GM19043 (cell line): ENCODE measurements around the gene LRCH4.
"Not testable (repeated sequence)": the region's sequence is repeated elsewhere in the genome, so short reads cannot be mapped to it uniquely, and the experiment has no call there.

Source experiments
- ATAC-seq: cut with Tn5 transposase; IDR thresholded peaks from one replicate; pipeline ENCODE4 v1.9.1; 2021; ENCODE audit warnings: low read depth; ENCODE audit not compliant: unreplicated experiment

The LRCH4 gene

DNA sequence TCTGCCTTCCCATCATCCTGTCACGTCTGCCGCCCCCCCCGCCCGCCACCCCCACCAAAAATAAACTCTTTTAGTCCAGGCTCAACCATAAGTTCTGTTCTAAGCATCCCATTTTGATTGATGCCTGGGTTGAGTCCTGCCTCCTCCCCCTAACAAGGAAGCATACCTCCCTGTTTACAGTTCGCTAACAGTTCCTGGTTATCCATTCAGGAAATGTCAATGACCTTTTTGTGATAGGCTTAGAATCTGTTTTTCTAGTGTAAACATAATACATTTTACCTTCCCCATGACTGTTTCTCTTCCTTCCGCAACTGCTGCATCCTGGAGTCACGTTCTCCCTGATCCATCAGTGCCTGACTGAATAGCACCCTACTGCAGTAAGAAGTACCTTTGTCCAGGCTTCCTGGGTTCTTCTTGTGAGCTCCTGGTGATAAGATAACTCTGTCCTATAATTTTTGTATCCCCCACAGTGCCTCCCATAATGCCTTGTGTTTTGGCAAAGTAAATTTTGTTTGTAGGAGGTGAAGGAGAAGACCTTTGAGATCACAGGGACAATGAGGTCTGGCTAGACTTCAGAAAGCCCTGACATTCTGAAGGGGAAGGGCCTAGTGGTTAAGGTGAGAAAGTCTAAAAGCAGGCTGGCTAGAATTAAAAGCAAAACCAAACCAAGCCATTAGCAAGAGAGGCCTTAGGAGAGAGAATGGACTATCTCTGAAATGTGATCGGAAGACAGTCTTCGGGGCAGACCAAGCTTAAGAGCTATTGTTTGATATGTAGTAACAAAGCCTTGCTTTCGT lies 39.6 kb downstream of the LRCH4 start:
- ATAC-seq, result peak; percentile 51

DNA sequence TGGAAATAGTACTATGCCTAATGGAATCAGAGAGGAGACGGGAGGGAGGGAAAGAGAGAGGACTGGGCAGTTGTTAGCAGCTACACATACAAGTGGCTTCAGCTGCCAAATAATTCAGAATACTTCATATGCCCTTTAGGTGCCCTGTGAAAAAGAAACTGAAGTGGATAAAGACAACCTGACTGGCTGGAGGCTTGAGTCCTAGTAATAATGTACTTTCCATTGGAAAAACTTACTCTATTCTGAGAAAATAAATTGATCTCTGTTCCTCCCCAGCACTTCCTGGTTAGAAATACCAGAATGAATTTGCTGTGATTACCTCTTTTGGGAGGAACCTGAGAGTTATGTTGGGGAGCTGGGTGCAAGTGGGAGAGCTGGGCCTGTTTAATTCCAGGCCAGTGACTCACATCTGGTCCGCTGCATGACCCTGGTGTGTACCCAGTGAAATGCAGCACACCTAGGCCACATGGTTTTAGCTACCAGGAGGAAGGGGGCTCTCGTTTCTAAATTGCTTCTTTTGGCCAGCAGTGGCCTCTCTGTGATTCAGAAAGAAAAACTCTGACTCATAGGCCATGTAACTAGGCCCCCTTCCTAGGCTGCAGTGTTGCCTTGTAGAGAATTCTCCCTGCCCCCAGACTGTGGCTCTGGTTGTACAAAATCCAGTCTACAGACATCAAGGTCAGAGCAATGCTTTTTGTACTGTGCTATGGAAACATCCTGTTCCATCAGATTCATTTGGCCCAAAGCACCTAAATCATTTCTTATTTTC lies 40.4 kb downstream of the LRCH4 start:
- ATAC-seq, result peak; percentile 49

DNA sequence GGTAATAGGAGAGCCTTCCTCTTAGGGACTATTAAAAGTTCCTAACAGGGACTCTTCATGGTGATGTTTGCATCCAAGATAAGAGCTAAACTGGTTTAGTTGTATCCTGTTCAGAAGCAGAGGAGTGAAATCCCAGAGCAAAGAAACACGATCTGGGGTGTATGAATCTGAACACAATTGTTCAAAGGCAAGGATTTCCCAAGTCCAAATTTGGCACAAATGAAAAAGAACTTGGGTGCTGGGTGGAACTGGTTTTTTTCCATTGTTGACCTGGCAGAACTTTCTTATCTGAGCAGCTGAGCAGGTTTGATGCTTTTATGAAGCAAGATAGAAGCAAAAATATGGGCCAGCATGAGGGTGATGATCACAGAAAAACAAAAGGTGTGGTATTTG lies 41.0 kb downstream of the LRCH4 start:
- ATAC-seq, result no peak

DNA sequence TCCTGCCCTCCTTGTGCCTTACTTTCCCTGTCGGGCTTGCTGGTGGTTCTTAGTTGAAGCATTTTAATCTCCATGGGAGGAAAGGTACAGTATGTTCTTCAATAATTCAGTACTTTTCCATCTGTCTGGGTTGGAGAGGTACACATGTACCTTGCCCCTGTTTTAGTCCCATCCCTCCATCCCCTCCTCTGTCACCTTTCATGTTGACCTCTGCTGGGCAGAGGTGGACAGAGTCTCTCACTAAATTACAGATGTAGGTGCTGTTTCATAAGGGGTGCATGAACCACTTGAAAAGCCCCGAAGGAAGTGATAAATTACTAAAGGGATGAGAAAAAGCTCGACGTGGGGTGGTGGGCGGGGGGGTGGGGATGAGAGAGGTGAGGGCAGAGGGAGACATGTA lies 41.5 kb downstream of the LRCH4 start:
- ATAC-seq, result no peak

DNA sequence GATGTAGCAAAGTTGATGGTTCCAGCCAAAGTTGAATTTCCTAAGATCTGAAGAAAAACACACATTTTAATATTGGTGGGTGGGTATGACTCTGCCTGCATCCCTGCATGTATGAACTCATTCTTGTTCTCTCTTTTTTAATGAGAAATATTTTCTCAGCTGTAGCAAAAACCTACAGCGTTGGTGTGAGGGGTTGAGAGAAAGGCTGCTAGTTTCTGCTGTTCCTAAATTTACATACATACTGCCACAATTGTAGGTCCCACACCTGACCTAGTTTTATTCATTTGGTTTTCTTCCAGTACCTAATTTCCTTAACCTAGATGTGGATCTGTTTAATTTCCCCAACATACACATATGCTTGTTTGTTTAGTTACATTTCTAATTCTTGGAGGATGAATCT lies 42.3 kb downstream of the LRCH4 start:
- ATAC-seq, result no peak

DNA sequence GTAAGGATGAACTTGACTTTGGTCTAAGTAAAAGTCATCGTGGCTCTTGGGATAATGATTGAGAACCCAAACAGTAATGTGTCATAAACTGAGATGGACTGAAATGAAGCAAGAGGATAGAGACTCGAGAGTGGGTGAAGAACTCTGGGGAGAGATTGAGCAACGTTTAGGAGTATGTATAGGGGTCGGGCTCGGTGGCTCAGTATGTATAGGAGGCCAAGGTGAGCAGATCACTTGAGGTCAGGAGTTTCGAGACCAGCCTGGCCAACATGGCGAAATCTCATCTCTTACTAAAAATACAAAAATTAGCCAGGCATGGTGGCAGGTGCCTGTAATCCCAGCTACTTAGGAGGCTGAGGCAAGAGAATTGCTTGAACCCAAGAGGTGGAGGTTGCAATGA lies 44.6 kb downstream of the LRCH4 start:
- not testable (repeated sequence) for ATAC-seq

DNA sequence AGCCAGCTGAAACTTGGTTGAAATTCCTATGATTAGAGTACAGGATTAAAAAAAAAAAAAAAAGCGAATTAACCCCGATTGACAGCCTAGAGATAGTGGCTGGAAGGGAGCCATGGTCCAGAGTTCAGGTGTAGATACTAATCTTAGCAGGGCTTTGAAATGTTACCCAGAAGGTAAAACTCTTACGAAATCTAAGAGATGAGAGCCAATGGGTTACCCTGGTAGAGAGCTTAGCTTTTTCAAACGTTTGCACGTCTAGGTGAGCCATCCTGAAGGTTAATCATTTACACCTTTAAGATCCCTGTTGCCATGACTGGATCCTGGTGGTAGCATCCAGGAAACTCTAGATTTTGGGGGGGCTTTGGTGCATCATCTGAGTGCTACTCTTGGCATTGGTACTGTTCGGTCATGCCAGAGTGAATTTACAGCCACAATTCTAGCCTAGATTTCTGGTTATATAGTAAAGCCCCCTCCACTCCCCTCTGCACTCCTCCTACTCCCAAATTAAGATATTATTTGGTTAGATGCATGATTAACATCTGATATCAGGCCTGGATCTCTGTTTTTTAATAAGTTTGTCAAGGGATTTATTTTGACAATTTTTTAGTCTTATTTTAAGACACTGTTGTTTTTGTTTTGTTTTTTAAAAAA lies 45.7 kb downstream of the LRCH4 start:
- ATAC-seq, result no peak

DNA sequence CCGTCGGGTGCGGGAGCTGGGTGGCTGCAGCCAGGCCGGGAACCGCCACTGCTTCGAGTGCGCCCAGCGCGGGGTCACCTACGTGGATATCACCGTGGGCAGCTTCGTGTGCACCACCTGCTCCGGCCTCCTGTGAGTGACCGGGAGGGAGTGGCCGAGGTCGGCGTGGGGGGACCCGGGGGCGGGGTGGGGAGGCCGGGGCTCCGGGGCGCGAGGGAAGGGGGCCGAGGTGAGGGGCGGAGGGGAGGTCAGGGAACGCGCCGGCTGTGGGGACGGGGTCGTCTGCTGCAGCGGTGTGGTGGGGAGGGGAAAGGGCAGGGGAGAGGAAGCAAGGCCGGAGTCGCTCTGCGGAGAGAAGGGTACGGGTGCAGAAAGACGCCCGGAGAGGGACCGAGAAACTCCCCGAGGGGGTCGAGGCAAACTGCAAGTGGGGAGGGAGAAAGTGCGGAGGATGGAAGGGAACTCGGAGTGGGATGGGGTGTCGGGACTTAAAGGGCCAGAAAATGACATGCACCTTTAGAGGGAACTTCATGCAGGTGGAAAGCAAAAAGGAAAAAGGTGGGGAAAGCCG lies 46.4 kb downstream of the LRCH4 start:
- ATAC-seq, result no peak

DNA sequence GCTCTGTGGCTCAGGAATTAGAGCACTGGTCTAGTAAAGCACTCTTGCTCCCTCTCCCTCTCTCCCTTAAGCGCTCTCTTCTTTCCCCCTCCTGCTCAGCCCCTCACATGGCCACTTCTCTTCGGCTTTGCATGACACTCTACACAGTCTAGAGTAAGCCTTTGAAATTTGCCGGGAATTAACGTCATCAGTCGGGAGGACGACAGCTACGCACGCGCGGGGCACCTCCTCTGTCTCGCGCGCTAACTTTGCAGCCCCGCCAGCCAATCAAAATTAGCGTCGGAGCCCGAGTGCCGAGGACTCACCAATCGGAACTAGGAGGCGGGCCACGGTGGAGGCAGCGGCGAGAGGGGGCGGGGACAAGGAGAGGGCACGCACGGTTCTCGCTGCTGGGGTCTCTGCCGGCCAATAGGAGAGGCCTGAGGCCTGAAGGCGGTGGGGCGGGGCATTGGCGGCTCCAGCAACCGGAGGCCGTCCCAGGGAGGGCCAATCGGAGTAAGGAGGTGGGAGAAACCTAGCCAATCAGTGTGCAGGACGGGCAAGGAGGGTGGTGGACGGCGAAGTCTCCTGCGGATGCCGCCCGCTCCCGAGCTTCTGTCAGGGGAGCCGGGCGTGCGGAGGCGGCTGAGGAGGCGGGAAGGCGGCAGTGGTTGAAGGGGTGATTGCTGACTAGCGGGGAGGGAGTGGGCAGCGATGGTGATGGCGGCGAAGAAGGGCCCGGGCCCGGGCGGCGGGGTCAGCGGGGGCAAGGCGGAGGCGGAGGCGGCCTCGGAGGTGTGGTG lies 47.1 kb downstream of the LRCH4 start, which contains the start of gene AGFG2:
Gene AGFG2, plus strand, starts transcription at position 550 of the 782 bp plus-strand sequence. Its CDS starts 144 bp downstream, at position 694.
- peak; percentile 96 for ATAC-seq

DNA sequence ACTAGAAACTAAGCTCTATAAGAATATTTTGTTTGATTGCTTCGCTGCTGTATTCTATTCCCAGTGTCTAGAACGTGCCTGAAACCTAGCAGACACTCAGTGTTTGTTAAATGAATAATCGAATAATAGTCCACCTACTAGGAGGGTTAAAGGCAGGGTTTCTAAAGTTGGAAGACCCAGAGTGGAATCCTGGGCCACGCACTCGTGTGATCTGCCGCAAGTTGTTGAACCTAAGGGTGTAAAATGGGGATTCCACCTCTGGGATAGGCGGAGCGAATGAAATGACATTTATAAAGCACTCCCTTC lies 47.6 kb downstream of the LRCH4 start:
- no peak for ATAC-seq

DNA sequence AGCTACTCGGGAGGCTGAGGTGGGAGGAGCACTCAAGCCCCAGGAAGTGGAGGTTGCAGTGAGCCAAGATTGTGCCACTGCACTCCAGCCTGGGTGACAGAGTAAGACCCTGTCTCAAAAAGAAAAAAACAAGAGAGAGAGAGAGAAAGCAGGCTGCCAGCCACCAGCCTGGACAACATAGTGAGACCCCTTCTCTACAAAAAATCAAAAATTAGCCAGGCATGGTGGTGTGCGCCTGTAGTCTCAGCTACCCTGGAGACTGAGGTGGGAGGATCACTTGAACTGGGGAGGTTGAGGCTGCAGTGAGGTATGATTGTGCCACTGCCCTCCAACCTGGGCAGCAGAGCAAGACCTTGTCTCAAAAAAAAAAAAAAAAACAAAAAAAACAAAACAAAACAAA lies 49.2 kb downstream of the LRCH4 start:
- ATAC-seq, result not testable (repeated sequence)

DNA sequence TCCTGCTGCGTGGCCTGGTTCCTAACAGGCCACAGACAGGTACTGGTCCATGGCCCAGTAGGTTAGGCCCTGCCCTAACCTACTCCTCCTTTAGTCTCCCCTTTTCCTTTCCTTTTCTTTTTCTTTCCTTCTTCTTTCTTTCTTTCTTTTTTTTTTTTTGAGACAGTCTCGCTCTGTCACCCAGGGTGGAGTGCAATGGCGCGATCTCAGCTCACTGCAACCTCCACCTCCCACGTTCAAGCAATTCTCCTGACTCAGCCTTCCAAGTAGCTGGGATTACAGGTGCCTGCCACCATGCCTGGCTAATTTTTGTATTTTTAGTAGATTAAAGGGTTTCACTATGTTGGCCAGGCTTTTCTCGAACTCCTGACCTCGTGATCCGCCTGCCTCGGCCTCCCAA lies 49.9 kb downstream of the LRCH4 start:
- not testable (repeated sequence) for ATAC-seq

DNA sequence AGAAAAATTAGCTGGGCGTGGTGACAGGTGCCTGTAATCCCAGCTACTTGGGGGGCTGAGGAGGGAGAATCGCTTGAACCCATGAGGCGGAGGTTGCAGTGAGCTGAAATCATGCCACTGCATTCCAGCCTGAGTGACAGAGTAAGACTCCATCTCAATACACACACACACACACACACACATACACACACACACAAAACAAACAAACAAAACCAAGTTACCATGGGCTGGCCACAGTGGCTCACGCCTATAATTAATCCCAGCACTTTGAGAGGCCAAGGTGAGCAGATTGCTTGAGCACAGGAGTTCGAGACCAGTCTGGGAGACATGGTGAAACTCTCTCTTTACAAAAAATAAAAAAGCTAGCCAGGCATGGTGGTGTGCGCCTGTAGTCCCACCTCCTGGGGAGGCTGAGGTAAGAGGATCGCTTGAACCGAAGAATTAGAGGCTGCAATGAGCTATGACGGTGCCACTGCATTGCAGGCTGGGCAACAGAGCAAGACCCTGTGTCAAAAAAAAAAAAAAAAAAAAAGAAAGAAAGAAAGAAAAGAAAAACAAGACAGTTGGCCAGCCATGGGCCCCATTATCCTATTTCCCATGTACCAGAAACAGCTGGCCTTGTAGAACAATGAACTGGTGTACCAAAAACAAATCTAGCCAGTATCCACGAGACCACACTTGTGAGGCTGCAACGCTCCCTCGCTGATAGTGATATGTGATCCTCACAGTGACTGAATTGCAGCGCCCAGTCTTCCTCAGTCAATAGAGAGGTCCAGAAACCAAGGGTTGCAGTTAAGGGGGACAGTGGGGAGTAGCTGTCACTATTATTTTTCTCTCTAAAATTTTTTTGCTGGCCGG lies 53.5 kb downstream of the LRCH4 start:
- no peak for ATAC-seq

DNA sequence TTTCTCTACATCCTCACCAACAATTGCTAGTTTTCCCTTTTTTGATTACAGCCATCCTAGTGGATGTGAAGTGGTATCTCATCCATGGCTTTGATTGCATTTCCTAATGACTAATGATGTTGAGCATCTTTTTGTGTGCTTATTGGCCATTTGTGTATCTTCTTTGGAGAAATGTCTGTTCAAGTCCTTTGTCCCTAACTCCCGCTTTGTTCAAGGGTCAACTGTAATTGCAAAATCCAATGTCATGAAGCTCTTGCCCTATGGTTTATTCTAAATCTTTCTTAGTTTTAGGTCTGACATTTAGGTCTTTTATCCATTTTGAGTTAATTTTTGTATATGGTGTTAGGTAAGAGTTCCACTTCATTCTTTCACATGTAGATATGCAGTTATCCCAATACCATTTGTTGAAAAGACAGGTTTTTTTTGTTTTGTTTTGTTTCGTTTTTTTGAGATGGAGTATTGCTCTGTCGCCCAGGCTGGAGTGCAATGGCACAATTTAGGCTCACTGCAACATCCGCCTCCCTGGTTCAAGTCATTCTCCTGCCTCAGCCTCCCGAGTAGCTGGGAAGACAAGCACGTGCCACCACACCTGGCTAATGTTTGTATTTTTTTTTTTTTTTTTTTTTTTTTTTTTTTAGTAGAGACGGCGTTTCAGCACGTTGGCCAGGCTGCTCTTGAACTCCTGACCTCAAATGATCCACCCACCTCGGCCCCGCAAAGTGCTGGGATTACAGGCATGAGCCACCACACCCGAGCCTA lies 57.6 kb downstream of the LRCH4 start:
- ATAC-seq, result not testable (repeated sequence)
